H1 (cell line): ENCODE data around the gene TXNDC11. TPM values are rescaled to one million over a fixed set of nuclear protein-coding genes. Genes with fewer than 3 reads are reported as not detected.

Source experiments
- BACH1 ChIP-seq: IDR thresholded peaks from 2 replicates; pipeline ENCODE4 v1.6.1; 2012; ENCODE audit warnings: low read length, improper control_type of control experiment
- BRCA1 ChIP-seq: IDR thresholded peaks from 2 replicates; pipeline ENCODE4 v1.6.1; 2012; ENCODE audit warnings: low read depth, low read length, improper control_type of control experiment
- CEBPB ChIP-seq: IDR thresholded peaks from 2 replicates; pipeline ENCODE4 v1.6.1; 2012; ENCODE audit warnings: low read depth, low read length
- CHD7 ChIP-seq: fragments of 300-600 bp; sonication (generic); IDR thresholded peaks from 2 replicates; pipeline ENCODE4 v1.7.1; 2012; ENCODE audit warnings: low read length, moderate library complexity, mild to moderate bottlenecking, inconsistent platforms; ENCODE audit not compliant: insufficient replicate concordance
- CREB1 ChIP-seq: IDR thresholded peaks from 2 replicates; pipeline ENCODE4 v1.6.1; 2012; ENCODE audit warnings: inconsistent platforms
- FOSL1 ChIP-seq: IDR thresholded peaks from 2 replicates; pipeline ENCODE4 v1.6.1; 2011; ENCODE audit warnings: mild to moderate bottlenecking, low read depth, low read length, moderate library complexity; ENCODE audit not compliant: insufficient read depth
- KDM4A ChIP-seq: IDR thresholded peaks from one replicate; pipeline ENCODE4 v1.7.1; 2012; ENCODE audit warnings: low read depth, mild to moderate bottlenecking, moderate library complexity, low read length, inconsistent platforms; ENCODE audit not compliant: severe bottlenecking
- PHF8 ChIP-seq: fragments of 200-600 bp; sonication (generic); conservative IDR thresholded peaks from 2 replicates; pipeline ENCODE4 v1.7.1; 2012; ENCODE audit warnings: low read depth, mild to moderate bottlenecking, inconsistent platforms, low read length, moderate library complexity
- SAP30 ChIP-seq: fragments of 300-600 bp; sonication (generic); IDR thresholded peaks from 2 replicates; pipeline ENCODE4 v1.7.1; 2012; ENCODE audit warnings: low read length, moderate library complexity, mild to moderate bottlenecking, inconsistent platforms; ENCODE audit not compliant: insufficient read depth, insufficient replicate concordance
- SIX5 ChIP-seq: IDR thresholded peaks from 2 replicates; pipeline ENCODE4 v1.6.1; 2011; ENCODE audit warnings: mild to moderate bottlenecking, low read depth, low read length
- SRF ChIP-seq: IDR thresholded peaks from 2 replicates; pipeline ENCODE4 v1.6.1; 2011; ENCODE audit warnings: mild to moderate bottlenecking, low read depth, low read length, moderate library complexity
- polyA plus RNA-seq, 7 experiments: library from polyadenylated mRNA; depleted of rRNA in 3 of 7; stranded (reverse) in 5 of 7; unstranded in 2 of 7; fragments of >200 nt in 5 of 7; fragments of 200-250 nt in 2 of 7; gene quantifications; 1 replicate in 5 of 7; 2 replicates in 1 of 7; 4 replicates in 1 of 7; pipeline versions ENCODE4 v1.2.1 to v1.2.3, GENCODE V29; 2011 to 2013; ENCODE audit warnings: missing spikeins in 2 of 7, mixed read lengths in 2 of 7
- total RNA-seq: library from RNA; stranded (reverse); fragmentation: NEBNext Ultra II Directional; extraction: Animal tissue kit (Norgen Biotek cat#: 25700); gene quantifications from 2 replicates; pipeline ENCODE4 v1.2.1, GENCODE V29; 2021

Gene TXNDC11
- total and polyA plus RNA-seq, 2 of the 8 experiments (the other 6 are each of a cell fraction or from before 2014, with no cell fraction given): 13.5 to 13.8 TPM

GRCh38 chr16:11699234-11699894, 43.3 kb downstream of the TXNDC11 start (continued):
- TF ChIP-seq CHD7 (no peak), CEBPB (no peak), BRCA1 (no peak), BACH1 (no peak), KDM4A (no peak), FOSL1 (no peak), SIX5 (no peak), CREB1 (no peak), SRF (no peak), PHF8 (no peak), SAP30 (no peak)
